ENCODE data around the gene CMTM5.
"Not testable (repeated sequence)": the region's sequence is repeated elsewhere in the genome, so short reads cannot be mapped to it uniquely, and the experiment has no call there.

Gene CMTM5

GRCh38 chr14:23400496-23401149 is 23.8 kb downstream of the CMTM5 start:
- DNase-seq: not testable (repeated sequence)

DNA sequence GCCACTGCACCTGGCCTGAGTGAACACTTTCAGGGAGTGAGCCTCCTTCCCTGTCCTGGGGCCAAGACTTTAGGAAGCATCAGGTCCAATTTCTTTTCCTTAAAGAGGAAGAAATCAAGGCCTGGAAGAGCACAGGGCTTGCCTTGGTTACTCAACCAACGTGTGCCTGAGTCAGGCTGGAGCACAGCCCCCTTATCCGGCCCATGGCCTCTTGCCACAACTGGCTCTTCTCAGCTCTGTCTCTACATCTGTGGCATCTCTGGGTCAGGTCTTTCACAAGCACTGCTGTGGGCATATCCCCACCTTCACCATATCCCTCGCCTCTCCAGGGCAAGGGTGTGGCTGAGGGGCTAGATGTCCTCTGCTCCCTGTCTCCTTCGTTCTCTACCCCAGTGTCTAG is 24.4 kb downstream of the CMTM5 start:
- no peak for DNase-seq

GRCh38 chr14:23402296-23403138 is 25.7 kb downstream of the CMTM5 start:
- no peak for DNase-seq

- DNase-seq: no peak
Measured at GRCh38 chr14:23403139-23403438, 26.2 kb downstream of the CMTM5 start.

DNA sequence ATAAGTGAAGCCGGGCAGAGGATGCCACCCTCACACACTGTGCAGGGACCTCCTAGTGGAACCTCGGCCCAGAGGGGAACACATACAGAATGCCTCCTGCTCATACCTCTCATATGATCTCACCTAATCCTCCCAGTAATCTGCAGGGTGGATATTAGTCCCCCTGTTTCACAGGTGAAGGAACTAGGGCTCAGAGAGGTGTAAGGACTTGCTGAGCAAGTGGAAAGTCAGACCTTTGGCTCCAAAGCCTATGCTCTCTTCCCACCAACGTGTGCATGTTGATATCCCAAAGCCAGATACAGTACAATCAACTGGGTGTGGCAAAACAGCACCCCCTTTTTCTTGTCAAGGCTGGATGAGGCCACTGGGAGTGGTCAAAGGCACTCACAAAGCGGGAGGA is 27.1 kb downstream of the CMTM5 start:
- no peak for DNase-seq

GRCh38 chr14:23404331-23404900 is 27.6 kb downstream of the CMTM5 start:
- DNase-seq: no peak

GRCh38 chr14:23405096-23405495 is 28.2 kb downstream of the CMTM5 start:
- DNase-seq: no peak

DNA sequence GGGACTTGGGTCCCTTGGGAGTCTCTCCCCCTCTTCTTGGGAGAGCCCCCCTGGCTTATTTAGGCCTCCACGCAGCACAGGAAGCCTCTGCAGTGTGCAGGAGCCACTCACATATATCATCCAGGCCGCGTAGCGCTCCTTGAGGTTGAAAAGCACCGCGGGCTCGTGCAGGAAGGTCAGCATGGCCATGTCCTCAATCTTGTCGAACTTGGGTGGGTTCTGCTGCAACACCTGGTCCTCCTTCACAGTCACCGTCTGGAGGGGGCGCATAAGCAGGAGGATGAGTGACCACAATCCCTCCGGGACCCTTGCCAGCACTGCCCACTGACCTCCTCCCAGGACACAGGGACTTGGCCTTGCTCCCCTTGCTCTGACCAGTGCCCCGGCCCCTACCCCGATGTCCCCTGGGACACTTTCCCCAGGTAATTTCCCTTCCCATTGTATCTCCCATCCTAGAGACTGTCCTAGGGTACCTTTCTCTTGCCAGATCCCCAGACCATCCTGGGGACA is 28.7 kb downstream of the CMTM5 start:
- DNase-seq: no peak

- no peak for DNase-seq
Measured at GRCh38 chr14:23406244-23406643, 29.4 kb downstream of the CMTM5 start.

- no peak for DNase-seq
Measured at GRCh38 chr14:23406725-23407355, 30.0 kb downstream of the CMTM5 start.

- DNase-seq: no peak
Measured at GRCh38 chr14:23407516-23408306, 30.9 kb downstream of the CMTM5 start, which contains the start of gene MYH6. Gene MYH6, minus strand, starts transcription at chr14:23408273. Its CDS starts 1,050 bp downstream, at chr14:23407223.

- DNase-seq: no peak
Measured at GRCh38 chr14:23408307-23408630, 31.4 kb downstream of the CMTM5 start.

GRCh38 chr14:23409475-23409874 is 32.6 kb downstream of the CMTM5 start:
- peak; percentile 9 for DNase-seq

DNA sequence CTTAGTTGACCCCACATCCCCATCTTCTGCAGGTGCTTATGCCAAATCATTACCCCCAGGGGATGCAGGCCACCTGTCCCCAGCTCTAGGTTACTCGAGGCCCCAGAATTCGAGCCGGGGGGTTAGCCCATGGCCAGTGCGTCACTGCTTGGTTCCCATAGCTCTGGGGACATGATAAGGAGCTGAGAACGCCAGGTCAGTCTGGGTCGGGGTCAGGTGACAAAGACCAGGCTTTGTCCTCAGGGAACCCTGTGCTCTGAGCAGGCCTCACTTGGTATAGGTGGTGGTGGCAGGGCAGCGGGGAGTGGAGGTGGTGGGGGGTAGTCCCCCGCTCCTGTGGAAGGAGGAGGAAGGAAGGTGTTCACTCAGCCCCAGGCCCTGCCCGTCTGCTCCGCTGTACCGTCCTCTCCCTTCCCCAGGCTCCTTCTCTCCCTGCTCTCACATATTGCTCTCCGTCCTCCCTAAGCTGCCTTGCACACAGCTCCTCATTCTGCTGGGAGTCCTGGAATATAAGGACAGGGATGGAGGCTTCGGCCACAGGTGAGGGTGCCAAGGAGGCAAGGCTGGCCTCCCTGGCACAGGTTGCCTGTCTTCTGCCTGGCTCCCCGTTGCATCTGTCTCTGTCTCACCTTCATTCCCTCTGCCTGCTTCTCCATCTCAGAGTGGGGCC is 33.3 kb downstream of the CMTM5 start:
- DNase-seq: no peak

GRCh38 chr14:23411563-23412525 is 35.0 kb downstream of the CMTM5 start:
- no peak for DNase-seq

- no peak for DNase-seq
Measured at GRCh38 chr14:23413681-23414080, 36.8 kb downstream of the CMTM5 start.

- DNase-seq: no peak
Measured at GRCh38 chr14:23414254-23414653, 37.4 kb downstream of the CMTM5 start.

DNA sequence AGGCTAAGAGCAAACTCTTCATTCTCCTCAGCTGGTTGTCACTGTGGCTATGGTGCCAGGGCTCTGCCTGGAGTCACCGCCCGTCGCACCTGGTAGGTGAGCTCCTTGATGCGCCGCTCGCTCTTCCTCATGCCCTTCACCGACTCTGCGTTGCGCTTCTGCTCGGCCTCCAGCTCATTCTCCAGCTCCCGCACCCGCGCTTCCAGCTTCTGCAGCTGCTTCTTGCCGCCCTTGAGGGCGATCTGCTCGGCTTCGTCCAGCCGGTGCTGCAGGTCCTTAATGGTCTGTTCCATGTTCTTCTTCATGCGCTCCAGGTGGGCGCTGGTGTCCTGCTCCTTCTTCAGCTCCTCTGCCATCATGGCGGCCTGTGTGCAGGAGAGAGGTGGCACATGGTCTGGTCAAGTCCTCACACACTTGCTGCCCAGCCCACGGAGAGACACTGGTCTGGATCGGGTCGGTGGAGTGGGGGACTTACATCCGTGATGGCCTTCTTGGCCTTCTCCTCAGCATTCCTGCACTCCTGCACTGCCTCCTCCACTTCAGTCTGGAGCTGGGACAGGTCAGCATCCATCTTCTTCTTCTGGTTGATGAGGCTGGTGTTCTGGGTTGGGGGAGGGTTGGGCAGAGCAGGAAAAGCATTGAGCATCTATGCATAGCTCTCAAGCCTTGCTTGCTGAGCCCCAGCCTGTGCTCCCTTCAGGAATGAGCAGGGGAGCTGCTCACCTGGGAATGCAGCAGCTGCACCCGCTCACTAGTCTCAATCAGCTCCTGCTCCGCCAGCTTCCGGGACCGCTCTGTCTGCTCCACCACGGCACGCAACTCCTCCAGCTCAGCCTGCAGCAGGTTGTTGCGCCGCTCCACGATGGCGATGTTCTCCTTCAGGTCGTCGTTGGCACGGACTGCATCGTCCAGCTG is 38.3 kb downstream of the CMTM5 start:
- no peak for DNase-seq

DNA sequence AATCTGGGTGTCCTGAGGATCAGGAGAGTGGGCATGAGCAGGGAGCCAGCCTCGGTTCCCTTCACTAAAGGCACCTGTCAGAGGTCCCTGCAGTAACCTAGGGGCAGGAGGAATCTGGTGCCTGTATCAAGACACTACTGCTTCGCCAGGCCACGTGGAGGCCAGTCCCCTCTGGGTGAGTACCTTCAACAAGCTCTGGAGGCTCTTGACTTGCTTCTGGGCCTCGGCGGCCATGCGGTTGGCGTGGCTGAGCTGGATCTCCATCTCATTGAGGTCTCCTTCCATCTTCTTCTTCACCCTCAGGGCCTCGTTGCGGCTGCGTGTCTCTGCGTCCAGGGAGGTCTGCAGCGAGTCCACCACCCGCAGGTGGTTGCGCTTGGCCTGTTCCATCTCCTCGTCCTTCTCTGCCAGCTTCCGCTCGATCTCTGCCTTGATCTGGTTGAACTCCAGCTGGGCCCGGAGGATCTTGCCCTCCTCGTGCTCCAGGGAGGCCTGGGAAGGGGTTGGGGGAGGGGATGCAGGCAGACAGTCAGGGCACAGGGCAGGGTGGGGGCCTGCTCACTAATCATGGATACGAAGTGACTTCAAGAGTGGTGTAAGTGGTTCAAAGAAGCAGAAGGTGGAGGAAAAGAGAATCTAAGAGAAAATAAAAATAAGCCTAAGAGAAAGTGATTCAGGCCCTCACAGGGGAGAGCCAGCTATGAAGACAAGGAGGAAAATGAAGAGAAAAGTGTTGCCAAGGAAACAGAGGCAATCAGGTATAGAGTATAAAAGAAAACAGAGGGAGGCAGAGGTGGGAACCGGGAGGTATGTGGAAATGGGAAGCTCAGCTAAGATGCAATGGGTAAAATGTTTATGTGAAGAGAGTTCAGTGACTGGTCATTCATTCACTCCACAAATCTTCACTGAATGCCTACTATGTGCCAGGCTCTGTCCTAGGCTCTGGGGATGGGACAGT is 39.3 kb downstream of the CMTM5 start:
- no peak for DNase-seq

Measured in activated CD4-positive, alpha-beta T cell treated with anti-CD3 and anti-CD28 coated beads, Interleukin-10, Interleukin-2, amounts not matched to agents 100 ng/mL and 50 ng/mL, durations not matched to agents 16 hours and 8 hours (primary cell).